K562 (cell line): Measurements from ENCODE around the gene TEX47. TPM values are rescaled to one million over a fixed set of nuclear protein-coding genes. Genes with fewer than 3 reads are reported as not detected.

Experiments used
- ATAC-seq: fragments of 200-7000 bp; cut with Tn5 transposase; 3 replicates; pipeline ENCODE4 v1.9.1; 2020; ENCODE audit warnings: moderate library complexity
- BruUV-seq: library from RNA; stranded (reverse); fragments of 400-500 nt; replicated peaks from 2 replicates; lab custom pipeline; 2021; lab: Mats Ljungman, UMichigan
- CTCF ChIA-PET: fragments of 300-600 bp; formaldehyde crosslinking; extraction: SDS; loops from one replicate; lab custom pipeline; 2021; ENCODE audit warnings: low intra/inter-chr PET ratio; lab: Yijun Ruan, JAX
- POLR2A ChIA-PET: fragments of 300-600, 350-650 bp; sonication (Branson Sonifier 250); formaldehyde crosslinking; extraction: SDS; loops from one replicate; lab custom pipeline; 2021; ENCODE audit warnings: antibody characterized with exemption, inconsistent platforms; lab: Yijun Ruan, JAX
- DNase-seq, 4 experiments: peaks; one replicate each; pipeline versions ENCODE4 v3.0.0 to v3.0.0-alpha.2; 2011 to 2018; ENCODE audit warnings: low spot score in 3 of 4, mixed read lengths in 3 of 4; ENCODE audit errors: extremely low read depth in 1 of 4
- FAIRE-seq: peaks from 2 replicates; lab custom pipeline; 2011; peaks lifted over from hg19 to GRCh38; lab: Jason Lieb, UNC
- H2AFZ ChIP-seq: 2 replicates; pipeline ENCODE4 v1.6.0; 2011; ENCODE audit warnings: low read depth, low read length, control low read depth, inconsistent platforms
- H3K27ac ChIP-seq: fragments of 200-600 bp; 3 replicates; pipeline ENCODE4 v1.8.0; 2011; ENCODE audit warnings: low read depth, mild to moderate bottlenecking, control low read depth, inconsistent platforms, low read length, moderate library complexity, mixed read lengths; ENCODE audit errors: extremely low read depth
- H3K27me3 ChIP-seq, 2 experiments: fragments of 300-600 bp in 1 of 2; 2 replicates in 1 of 2; 3 replicates in 1 of 2; pipeline versions ENCODE4 v1.6.0 to v1.8.0; 2011; ENCODE audit warnings: inconsistent platforms in 2 of 2, low read length in 2 of 2, mild to moderate bottlenecking in 1 of 2, mixed read lengths in 1 of 2, moderate library complexity in 1 of 2; ENCODE audit not compliant: control insufficient read depth in 2 of 2, insufficient read depth in 2 of 2
- H3K36me3 ChIP-seq: fragments of 300-600 bp; 3 replicates; pipeline ENCODE4 v1.8.0; 2011; ENCODE audit warnings: mild to moderate bottlenecking, low read length, inconsistent platforms; ENCODE audit not compliant: control insufficient read depth, insufficient read depth
- H3K4me1 ChIP-seq, 2 experiments: fragments of 200-600 bp in 1 of 2; replicated peaks in 1 of 2; 2 replicates in 1 of 2; 3 replicates in 1 of 2; pipeline versions ENCODE4 v1.5.1 to v1.8.0; 2011; ENCODE audit warnings: inconsistent platforms in 2 of 2, low read length in 2 of 2, mild to moderate bottlenecking in 1 of 2, mixed read lengths in 1 of 2, moderate library complexity in 1 of 2; ENCODE audit not compliant: control insufficient read depth in 2 of 2, insufficient read depth in 2 of 2
- H3K4me2 ChIP-seq: 2 replicates; pipeline ENCODE4 v1.6.1; 2011; ENCODE audit warnings: low read length, control low read depth, inconsistent platforms, mixed read lengths; ENCODE audit not compliant: insufficient read depth
- H3K4me3 ChIP-seq: fragments of 200-600 bp; sonication (generic), shearing (Covaris generic); 2 replicates; pipeline ENCODE4 v1.5.1; 2016; ENCODE audit warnings: control low read depth, inconsistent platforms
- H3K79me2 ChIP-seq: fragments of 200-600 bp; 3 replicates; pipeline ENCODE4 v1.8.0; 2011; ENCODE audit warnings: low read length, inconsistent platforms; ENCODE audit not compliant: control insufficient read depth, insufficient read depth
- H3K9ac ChIP-seq, 2 experiments: 2 replicates each; pipeline versions ENCODE4 v1.6.0 to v1.6.1; 2011; ENCODE audit warnings: low read depth in 2 of 2, low read length in 2 of 2, control low read depth in 1 of 2, inconsistent platforms in 1 of 2, mild to moderate bottlenecking in 1 of 2, mixed read lengths in 1 of 2; ENCODE audit not compliant: insufficient read depth in 1 of 2
- H3K9me1 ChIP-seq: one replicate; pipeline ENCODE4 v1.6.0; 2011; ENCODE audit warnings: inconsistent platforms, mild to moderate bottlenecking, low read length, moderate library complexity; ENCODE audit not compliant: control insufficient read depth, insufficient read depth
- H3K9me3 ChIP-seq: replicated peaks from 2 replicates; pipeline ENCODE4 v1.5.1; 2011; ENCODE audit warnings: low read depth, low read length, inconsistent platforms; ENCODE audit not compliant: control insufficient read depth, insufficient read depth
- H4K20me1 ChIP-seq: replicated peaks from 2 replicates; pipeline ENCODE4 v1.6.1; 2011; ENCODE audit warnings: low read length, inconsistent platforms, mixed read lengths; ENCODE audit not compliant: control insufficient read depth, insufficient read depth
- ATF1 ChIP-seq, 2 experiments: fragments of 450-650 bp in 1 of 2; IDR thresholded peaks; 2 replicates each; pipeline ENCODE4 v1.6.1; 2016; ENCODE audit warnings: missing compliant biosample characterization in 1 of 2, missing genetic modification characterization in 1 of 2
- CBFB ChIP-seq: sonication (generic); formaldehyde crosslinking; IDR thresholded peaks from 2 replicates; pipeline ENCODE4 v1.4.0; 2020; ENCODE audit warnings: mild to moderate bottlenecking, missing genetic modification reagents
- CC2D1A ChIP-seq: fragments of 450-650 bp; IDR thresholded peaks from 2 replicates; pipeline ENCODE4 v1.6.1; 2017; ENCODE audit warnings: mild to moderate bottlenecking
- E2F3 ChIP-seq: fragments of 250-450 bp; sonication (Bioruptor Pico); IDR thresholded peaks from 2 replicates; pipeline ENCODE4 v1.4.0; 2020; ENCODE audit warnings: mild to moderate bottlenecking
- ESRRA ChIP-seq: fragments of 450-650 bp; IDR thresholded peaks from 2 replicates; pipeline ENCODE4 v1.6.1; 2014; ENCODE audit warnings: low read depth, mild to moderate bottlenecking, moderate library complexity, borderline replicate concordance
- GABPA ChIP-seq: fragments of 200-800 bp; sonication (Bioruptor generic); conservative IDR thresholded peaks from 2 replicates; pipeline ENCODE4 v1.6.1; 2016; ENCODE audit warnings: low read depth, missing genetic modification characterization, missing compliant biosample characterization
- NR4A1 ChIP-seq, 2 experiments: fragments of 250-450 bp in 1 of 2; fragments of 450-650 bp in 1 of 2; sonication (Bioruptor Pico) in 1 of 2; IDR thresholded peaks; 2 replicates each; pipeline versions ENCODE4 v1.4.0 to v1.6.1; 2016 to 2020; ENCODE audit warnings: mild to moderate bottlenecking in 2 of 2, missing compliant biosample characterization in 1 of 2, missing genetic modification characterization in 1 of 2, moderate library complexity in 1 of 2
- PHF8 ChIP-seq: fragments of 200-600 bp; sonication (generic); IDR thresholded peaks from 2 replicates; pipeline ENCODE4 v1.6.1; 2012; ENCODE audit warnings: mixed run types, mild to moderate bottlenecking, inconsistent platforms, low read length, moderate library complexity, borderline replicate concordance
- SREBF1 ChIP-seq: fragments of 150-350 bp; IDR thresholded peaks from 2 replicates; pipeline ENCODE4 v1.6.1; 2014; ENCODE audit warnings: antibody characterized with exemption, low read depth, low read length, borderline replicate concordance
- SRSF7 ChIP-seq: fragments of 200-400 bp; formaldehyde crosslinking; optimal IDR thresholded peaks from 2 replicates; pipeline ENCODE3; 2017; ENCODE audit warnings: mild to moderate bottlenecking, low read depth, low read length
- TOE1 ChIP-seq, 2 experiments: fragments of 450-650 bp in 1 of 2; sonication (generic) in 1 of 2; formaldehyde crosslinking in 1 of 2; IDR thresholded peaks; 2 replicates each; pipeline versions ENCODE4 v1.7.1 to v1.8.0; 2016 to 2022; ENCODE audit warnings: borderline replicate concordance in 2 of 2, mild to moderate bottlenecking in 2 of 2, antibody characterized with exemption in 1 of 2, inconsistent platforms in 1 of 2, low read depth in 1 of 2, missing genetic modification reagents in 1 of 2, moderate library complexity in 1 of 2
- YY1 ChIP-seq, 3 experiments: IDR thresholded peaks; 2 replicates each; pipeline ENCODE4 v1.6.1; 2011; ENCODE audit warnings: low read length in 2 of 3, mild to moderate bottlenecking in 2 of 3, moderate library complexity in 2 of 3, borderline replicate concordance in 1 of 3, control low read depth in 1 of 3, low read depth in 1 of 3; ENCODE audit not compliant: insufficient read depth in 3 of 3, insufficient replicate concordance in 2 of 3, control insufficient read depth in 1 of 3, insufficient read length in 1 of 3; ENCODE audit errors: extremely low read depth in 1 of 3
- ZNF707 ChIP-seq: fragments of 250-450 bp; sonication (Bioruptor Pico); conservative IDR thresholded peaks from 2 replicates; pipeline ENCODE4 v1.8.0; 2022; ENCODE audit warnings: inconsistent platforms, mild to moderate bottlenecking, moderate library complexity
- WGBS: fragments of 100-300 bp; shearing (Covaris generic); methylation state at CpG from one replicate; pipeline ENCODE4 v1.1.6; 2016; ENCODE audit warnings: low coverage, mixed read lengths; ENCODE audit not compliant: insufficient coverage; ENCODE audit errors: missing lambda C conversion rate; 5-methylcytosine and 5-hydroxymethylcytosine counted together
- in situ Hi-C: fragments of 300-500 bp; cut with MboI; formaldehyde crosslinking; loops from 4 replicates; pipeline ENCODE4 v1.15.0; 2018; ENCODE audit warnings: inconsistent platforms, mixed read lengths
- intact Hi-C: fragments of 100-400 bp; cut with micrococcal nuclease; formaldehyde crosslinking; loops from 2 replicates; pipeline ENCODE4 v1.14.2; 2022
- polyA plus RNA-seq, 8 experiments: library from polyadenylated mRNA; depleted of rRNA in 4 of 8; stranded (reverse) in 5 of 8; unstranded in 3 of 8; fragments of >200 nt; fragmentation: Nextera tagmentation in 2 of 8; fragmentation: Illumina TruSeq in 1 of 8; extraction: Ambion mirVana in 2 of 8; extraction: Trizol in 1 of 8; gene quantifications; 2 replicates each; pipeline versions ENCODE4 v1.2.1 to v1.2.3, GENCODE V29; 2011 to 2014; ENCODE audit warnings: inconsistent platforms in 1 of 8, missing spikeins in 1 of 8
- total RNA-seq, 7 experiments: library from RNA; depleted of rRNA in 6 of 7; stranded (reverse); fragments of >200 nt in 6 of 7; fragmentation: Illumina TruSeq in 2 of 7; extraction: Trizol in 2 of 7; gene quantifications; 2 replicates each; pipeline versions ENCODE4 v1.2.1 to v1.2.3, GENCODE V29; 2011 to 2021; ENCODE audit warnings: low replicate concordance in 1 of 7
- TF ChIP-seq, protein P1 (sequence below): fragments of 450-650 bp; IDR thresholded peaks from 2 replicates; pipeline ENCODE4 v1.7.1; 2018; ENCODE audit warnings: mild to moderate bottlenecking, low read depth; ENCODE audit not compliant: partially characterized antibody
- TF ChIP-seq, protein P2 (sequence below): fragments of 250-450 bp; sonication (Bioruptor Pico); IDR thresholded peaks from 2 replicates; pipeline ENCODE4 v1.8.0; 2022; ENCODE audit warnings: moderate library complexity, mild to moderate bottlenecking, inconsistent platforms

TEX47 gene
- total and polyA plus RNA-seq, 9 of the 15 experiments (the other 6 are each of a cell fraction or from before 2014, with no cell fraction given): not detected

DNA sequence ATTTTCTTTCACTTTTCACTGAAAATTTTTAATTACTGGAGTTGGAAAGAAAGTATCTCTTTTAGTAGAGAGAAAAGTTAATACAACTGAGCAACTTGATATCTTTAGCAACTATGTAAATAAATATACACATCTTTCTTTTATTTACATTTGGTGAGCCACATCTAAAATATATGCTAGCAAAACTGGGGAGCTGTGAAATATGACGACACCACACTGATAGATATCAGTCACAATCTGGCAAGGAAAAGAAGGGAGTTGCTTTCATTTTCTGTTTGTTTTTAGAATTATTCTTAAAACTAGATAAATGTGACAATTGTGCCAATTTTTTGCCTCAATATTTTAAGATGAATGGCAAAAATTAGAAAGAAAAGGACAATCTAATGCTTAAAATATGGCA lies 38.7 kb downstream of the TEX47 start:
- no peak for DNase-seq
- H3K27me3 ChIP-seq: no peaks in the 10 kb centered on the region
- H3K27ac ChIP-seq: no peak overlapping the region
- H2AFZ ChIP-seq: no peak overlapping the region; the same call in 1 of the 2 replicates
- peaks cover 3 to 12% of the 10 kb centered on the region in 2 experiments; a peak in 4 of 5 replicates for H3K4me1 ChIP-seq
- no peaks in the 10 kb centered on the region for H3K9me1 ChIP-seq
- no peak overlapping the region for H3K4me2 ChIP-seq
- H3K4me3 ChIP-seq: no peak overlapping the region
- POLR2A ChIA-PET: no interaction called here
- intact Hi-C loops (no loop called here), in situ Hi-C loops (no loop called here)
- BruUV-seq: no TSS peak
- FAIRE-seq: no peak
- no peak for ATAC-seq
- no peaks in the 10 kb centered on the region for H3K36me3 ChIP-seq
- no peaks in the 10 kb centered on the region for H3K79me2 ChIP-seq
- H3K9ac ChIP-seq: no peak overlapping the region
- H3K9me3 ChIP-seq: no peaks in the 10 kb centered on the region
- CTCF ChIA-PET: no interaction called here
- 0% methylated on average over 1 of the region's 1 CpG for WGBS
- no peaks in the 10 kb centered on the region for H4K20me1 ChIP-seq
- no peak for TF ChIP-seq ATF1 (CRISPR knock-in tag; IDR thresholded peaks at IDR 0.05)
- TF ChIP-seq ATF1 (tag; IDR thresholded peaks at IDR 0.05): peak; percentile 54
- 0 out of 2 replicates have a peak, but pooled peaks have one; percentile 8 for TF ChIP-seq PHF8
- TF ChIP-seq, protein P1, sequence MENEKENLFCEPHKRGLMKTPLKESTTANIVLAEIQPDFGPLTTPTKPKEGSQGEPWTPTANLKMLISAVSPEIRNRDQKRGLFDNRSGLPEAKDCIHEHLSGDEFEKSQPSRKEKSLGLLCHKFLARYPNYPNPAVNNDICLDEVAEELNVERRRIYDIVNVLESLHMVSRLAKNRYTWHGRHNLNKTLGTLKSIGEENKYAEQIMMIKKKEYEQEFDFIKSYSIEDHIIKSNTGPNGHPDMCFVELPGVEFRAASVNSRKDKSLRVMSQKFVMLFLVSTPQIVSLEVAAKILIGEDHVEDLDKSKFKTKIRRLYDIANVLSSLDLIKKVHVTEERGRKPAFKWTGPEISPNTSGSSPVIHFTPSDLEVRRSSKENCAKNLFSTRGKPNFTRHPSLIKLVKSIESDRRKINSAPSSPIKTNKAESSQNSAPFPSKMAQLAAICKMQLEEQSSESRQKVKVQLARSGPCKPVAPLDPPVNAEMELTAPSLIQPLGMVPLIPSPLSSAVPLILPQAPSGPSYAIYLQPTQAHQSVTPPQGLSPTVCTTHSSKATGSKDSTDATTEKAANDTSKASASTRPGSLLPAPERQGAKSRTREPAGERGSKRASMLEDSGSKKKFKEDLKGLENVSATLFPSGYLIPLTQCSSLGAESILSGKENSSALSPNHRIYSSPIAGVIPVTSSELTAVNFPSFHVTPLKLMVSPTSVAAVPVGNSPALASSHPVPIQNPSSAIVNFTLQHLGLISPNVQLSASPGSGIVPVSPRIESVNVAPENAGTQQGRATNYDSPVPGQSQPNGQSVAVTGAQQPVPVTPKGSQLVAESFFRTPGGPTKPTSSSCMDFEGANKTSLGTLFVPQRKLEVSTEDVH: no peak
- TF ChIP-seq TOE1 (IDR thresholded peaks at IDR 0.05; ENCODE audit: borderline replicate concordance): no peak
- no peak for TF ChIP-seq TOE1 (CRISPR knock-in tag; IDR thresholded peaks at IDR 0.05; ENCODE audit: borderline replicate concordance, low read depth)
- no peak for TF ChIP-seq CBFB (CRISPR knock-in tag)
- TF ChIP-seq GABPA (tag): no peak
- TF ChIP-seq ZNF707: no peak
- TF ChIP-seq NR4A1 (CRISPR knock-in tag; IDR thresholded peaks at IDR 0.05): no peak
- TF ChIP-seq NR4A1 (tag; IDR thresholded peaks at IDR 0.05): no peak
- TF ChIP-seq, protein P2, sequence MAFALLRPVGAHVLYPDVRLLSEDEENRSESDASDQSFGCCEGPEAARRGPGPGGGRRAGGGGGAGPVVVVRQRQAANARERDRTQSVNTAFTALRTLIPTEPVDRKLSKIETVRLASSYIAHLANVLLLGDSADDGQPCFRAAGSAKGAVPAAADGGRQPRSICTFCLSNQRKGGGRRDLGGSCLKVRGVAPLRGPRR (CRISPR knock-in tag): no peak
- TF ChIP-seq SRSF7: no peak
- no peak for TF ChIP-seq CC2D1A
- no peak for TF ChIP-seq SREBF1
- TF ChIP-seq ESRRA: no peak
- no peak for TF ChIP-seq YY1 (IDR thresholded peaks at IDR 0.05; ENCODE audit: borderline replicate concordance in 1 of 3, control insufficient read depth in 1 of 3, extremely low read depth in 1 of 3, insufficient read depth in 3 of 3, insufficient read length in 1 of 3, insufficient replicate concordance in 2 of 3, low read depth in 1 of 3, low read length in 2 of 3)
- TF ChIP-seq E2F3: no peak
